ENCODE measurements around the gene PRLR. TPM values are rescaled to one million over a fixed set of nuclear protein-coding genes. Genes with fewer than 3 reads are reported as not detected.

Gene PRLR
- total and polyA plus RNA-seq, 9 of the 15 experiments (the other 6 are each of a cell fraction or from before 2014, with no cell fraction given) = 0.02 TPM; not detected in 8

GRCh38 chr5:35016174-35017051 lies 213.9 kb downstream of the PRLR start:
- H3K27ac ChIP-seq (ENCODE audit: extremely low read depth, low read depth, low read length) = no peak overlapping the region
- DNase-seq (ENCODE audit: extremely low read depth in 1 of 4, low spot score in 3 of 4) (no peak), ATAC-seq (no peak), FAIRE-seq (no peak)
- H3K4me3 ChIP-seq = no peak overlapping the region
- H3K36me3 ChIP-seq (ENCODE audit: control insufficient read depth, insufficient read depth, low read length) = no peaks in the 10 kb centered on the region
- no peak overlapping the region for H3K4me2 ChIP-seq (ENCODE audit: insufficient read depth, low read length)
- no peak for TF ChIP-seq NR2C1 (IDR thresholded peaks at IDR 0.05)
- TF ChIP-seq NR2C1 (tag; IDR thresholded peaks at IDR 0.05) = no peak
- TF ChIP-seq E2F3 (CRISPR knock-in tag; IDR thresholded peaks at IDR 0.05) = no peak
- no peak for TF ChIP-seq E2F5 (CRISPR knock-in tag; IDR thresholded peaks at IDR 0.05)
- TF ChIP-seq PRPF4 (IDR thresholded peaks at IDR 0.05; ENCODE audit: insufficient read depth, low read depth, low read length, poor library complexity, severe bottlenecking) = no peak
- TF ChIP-seq CCAR2 (IDR thresholded peaks at IDR 0.05; ENCODE audit: low read depth, low read length) = no peak
- no peak for TF ChIP-seq NFIC (IDR thresholded peaks at IDR 0.05)
- no peak for TF ChIP-seq FOXJ2 (tag; IDR thresholded peaks at IDR 0.05)
- H3K79me2 ChIP-seq (ENCODE audit: control insufficient read depth, insufficient read depth, low read length) = no peaks in the 10 kb centered on the region
- H3K9ac ChIP-seq (ENCODE audit: insufficient read depth in 1 of 2, low read depth in 2 of 2, low read length in 2 of 2) = no peak overlapping the region
- no peaks in the 10 kb centered on the region for H4K20me1 ChIP-seq (replicated peaks; ENCODE audit: control insufficient read depth, insufficient read depth, low read length)
- no peak overlapping the region for H2AFZ ChIP-seq (ENCODE audit: low read depth, low read length)
- no peaks in the 10 kb centered on the region for H3K4me1 ChIP-seq (replicated peaks in 1 of 2; ENCODE audit: control insufficient read depth in 2 of 2, insufficient read depth in 2 of 2, low read length in 2 of 2)
- no TSS peak for BruUV-seq (replicated peaks)
- H3K9me3 ChIP-seq (replicated peaks; ENCODE audit: control insufficient read depth, insufficient read depth, low read depth, low read length) = no peaks in the 10 kb centered on the region
- POLR2A ChIA-PET = interaction anchor here (0.7 to 1.1 kb wide), 2 partner anchors 13 to 39 kb away, joined by 4 read pairs; no protein-coding TSS in a partner anchor
- 2% methylated on average over 4 of the region's 4 CpGs for WGBS (ENCODE audit: insufficient coverage, low coverage, missing lambda C conversion rate)
- CTCF ChIA-PET (ENCODE audit: low intra/inter-chr PET ratio) = no interaction called here
- intact Hi-C loops (cut with micrococcal nuclease) (no loop called here), in situ Hi-C loops (cut with MboI) (no loop called here)
- peaks cover 0 to 4% of the 10 kb centered on the region in 2 experiments; a peak in 2 of 5 replicates for H3K27me3 ChIP-seq (ENCODE audit: control insufficient read depth in 2 of 2, insufficient read depth in 2 of 2, low read length in 2 of 2)
- no peaks in the 10 kb centered on the region for H3K9me1 ChIP-seq (ENCODE audit: control insufficient read depth, insufficient read depth, low read length)

All from K562 (cell line).